ENCODE measurements around the gene RALGPS1. TPM values are rescaled to one million over a fixed set of nuclear protein-coding genes. Genes with fewer than 3 reads are reported as not detected.
A peak's percentile ranks its signal among the peaks of the same experiment; 100 is the strongest.

The RALGPS1 gene
- total RNA-seq, 2 experiments from 2014 or later: 1.9 to 2.2 TPM

DNA sequence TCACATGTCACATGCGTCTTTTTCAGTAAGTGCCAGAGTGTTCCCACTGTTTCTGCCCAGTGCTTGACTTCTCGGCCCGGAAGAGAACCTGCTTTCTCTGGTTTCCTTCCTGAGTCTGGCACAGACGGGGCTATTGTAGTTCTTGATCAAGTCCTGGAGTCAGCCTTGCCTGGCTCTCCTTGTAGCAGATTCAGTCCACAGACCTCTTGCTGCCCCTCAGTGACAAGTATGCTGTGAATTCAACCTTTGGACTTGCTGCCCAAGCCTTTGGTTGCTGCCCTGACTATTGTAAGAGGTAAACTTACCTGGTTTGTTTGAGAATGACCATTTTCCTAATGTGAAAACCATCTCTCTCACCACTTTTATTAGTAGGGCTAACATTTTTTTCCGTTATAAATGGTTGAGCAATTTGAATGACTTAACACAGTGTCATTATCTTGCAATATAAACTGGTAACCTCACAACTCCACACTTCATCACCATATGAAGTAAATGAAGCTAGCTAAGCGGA, 29.4 kb upstream of the RALGPS1 start:
- ChIA-PET POLR2A (no interaction called here), CTCF (no interaction called here)
- H3K4me3 Mint-ChIP-seq: no peak overlapping the region
- H3K9me3 Mint-ChIP-seq: no peaks in the 10 kb centered on the region
- no peaks in the 10 kb centered on the region for H3K4me1 Mint-ChIP-seq
- H3K27ac Mint-ChIP-seq: no peak overlapping the region
- H3K27me3 Mint-ChIP-seq: no peaks in the 10 kb centered on the region
- no peak for DNase-seq
- peaks cover 6% of the 10 kb centered on the region for H3K36me3 Mint-ChIP-seq (ENCODE audit: low read depth)

- ChIA-PET POLR2A (no interaction called here), CTCF (interaction anchor here (0.6 to 1.6 kb wide), 3 partner anchors 28 to 441 kb away, joined by 3 to 4 read pairs (median 3); partner anchors contain the start of gene RALGPS1)
- no peak overlapping the region for H3K27ac Mint-ChIP-seq
- no peaks in the 10 kb centered on the region for H3K36me3 Mint-ChIP-seq (ENCODE audit: low read depth)
- no peaks in the 10 kb centered on the region for H3K9me3 Mint-ChIP-seq
- H3K4me1 Mint-ChIP-seq: no peaks in the 10 kb centered on the region
- no peaks in the 10 kb centered on the region for H3K27me3 Mint-ChIP-seq
- no peak for DNase-seq
- H3K4me3 Mint-ChIP-seq: no peak overlapping the region
Observed at GRCh38 chr9:126886034-126886822, 28.4 kb upstream of the RALGPS1 start.

DNA sequence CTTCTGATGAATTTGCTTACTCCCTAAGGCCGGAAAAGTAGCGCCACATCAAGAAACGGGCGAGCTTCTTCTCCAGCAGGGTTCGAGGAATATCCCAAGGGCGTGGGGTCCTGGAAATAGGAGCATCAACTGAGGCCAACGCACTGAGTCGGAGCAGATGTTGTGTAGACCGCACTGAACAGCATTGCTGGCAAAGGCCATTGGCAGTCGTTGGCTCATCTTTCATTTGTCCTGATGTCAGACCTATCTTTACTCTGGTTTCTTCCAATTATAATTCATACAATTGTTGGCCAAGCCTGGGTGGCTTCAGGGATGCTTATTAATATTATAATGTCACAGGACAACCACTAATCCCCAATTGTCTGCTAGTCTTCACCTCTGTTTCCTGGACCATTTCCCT, 27.7 kb upstream of the RALGPS1 start:
- H3K36me3 Mint-ChIP-seq (ENCODE audit: low read depth): no peaks in the 10 kb centered on the region
- ChIA-PET POLR2A (no interaction called here), CTCF (interaction anchor here (0.6 to 1.6 kb wide), 3 partner anchors 28 to 440 kb away, joined by 3 to 4 read pairs (median 3); partner anchors contain the start of gene RALGPS1)
- no peak overlapping the region for H3K27ac Mint-ChIP-seq
- H3K4me3 Mint-ChIP-seq: no peak overlapping the region
- no peaks in the 10 kb centered on the region for H3K27me3 Mint-ChIP-seq
- no peaks in the 10 kb centered on the region for H3K9me3 Mint-ChIP-seq
- no peak for DNase-seq
- no peaks in the 10 kb centered on the region for H3K4me1 Mint-ChIP-seq

DNA sequence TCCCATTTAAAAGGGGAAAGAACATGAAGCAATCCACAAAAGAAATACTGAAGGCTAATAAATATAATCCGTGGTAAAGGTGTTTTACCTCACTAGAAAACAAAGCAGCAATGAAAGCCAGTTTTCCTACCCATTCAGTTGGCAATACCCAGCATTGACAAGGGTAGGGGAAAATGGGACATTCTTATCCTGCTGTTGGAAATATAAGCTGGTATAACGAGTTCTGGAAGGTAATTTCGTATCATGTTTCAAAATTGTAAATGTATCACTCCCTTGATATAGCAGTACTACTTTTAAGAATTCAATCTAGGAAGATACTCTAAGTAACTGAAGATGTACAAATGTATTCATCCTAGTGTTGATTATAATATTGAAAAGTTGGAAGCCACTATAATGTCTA, 22.9 kb upstream of the RALGPS1 start:
- no peaks in the 10 kb centered on the region for H3K9me3 Mint-ChIP-seq
- H3K36me3 Mint-ChIP-seq (ENCODE audit: low read depth): no peaks in the 10 kb centered on the region

DNA sequence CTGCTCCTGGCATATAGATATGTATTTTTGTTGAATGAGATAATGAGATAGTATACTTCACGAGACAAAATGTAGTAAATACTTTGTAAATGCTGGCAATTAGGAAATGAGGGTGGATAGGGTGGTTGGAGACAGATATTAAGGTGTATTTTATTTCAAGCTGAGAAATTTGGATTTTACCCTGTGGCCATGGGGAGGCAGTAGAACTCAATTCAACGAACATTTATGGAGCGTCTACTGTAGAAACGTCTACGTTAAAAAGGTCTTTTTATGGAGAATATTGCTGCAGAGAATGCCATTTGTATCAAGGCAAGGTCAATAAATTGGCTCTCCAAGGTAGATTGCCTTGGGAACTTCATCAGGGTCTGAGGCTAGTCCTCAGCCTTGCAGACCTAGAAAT, 21.5 kb upstream of the RALGPS1 start:
- CTCF ChIA-PET: no interaction called here
- H3K4me3 Mint-ChIP-seq: no peak overlapping the region
- H3K4me1 Mint-ChIP-seq: no peaks in the 10 kb centered on the region
- no peaks in the 10 kb centered on the region for H3K9me3 Mint-ChIP-seq
- peaks cover 2% of the 10 kb centered on the region for H3K27me3 Mint-ChIP-seq
- DNase-seq: no peak
- no peak overlapping the region for H3K27ac Mint-ChIP-seq
- POLR2A ChIA-PET: no interaction called here
- no peaks in the 10 kb centered on the region for H3K36me3 Mint-ChIP-seq (ENCODE audit: low read depth)

More for the DNA sequence above, 22.9 kb upstream of the RALGPS1 start:
- ChIA-PET CTCF (no interaction called here), POLR2A (no interaction called here)
- H3K27me3 Mint-ChIP-seq: no peaks in the 10 kb centered on the region
- no peaks in the 10 kb centered on the region for H3K4me1 Mint-ChIP-seq
- no peak overlapping the region for H3K4me3 Mint-ChIP-seq
- no peak for DNase-seq
- no peak overlapping the region for H3K27ac Mint-ChIP-seq

DNA sequence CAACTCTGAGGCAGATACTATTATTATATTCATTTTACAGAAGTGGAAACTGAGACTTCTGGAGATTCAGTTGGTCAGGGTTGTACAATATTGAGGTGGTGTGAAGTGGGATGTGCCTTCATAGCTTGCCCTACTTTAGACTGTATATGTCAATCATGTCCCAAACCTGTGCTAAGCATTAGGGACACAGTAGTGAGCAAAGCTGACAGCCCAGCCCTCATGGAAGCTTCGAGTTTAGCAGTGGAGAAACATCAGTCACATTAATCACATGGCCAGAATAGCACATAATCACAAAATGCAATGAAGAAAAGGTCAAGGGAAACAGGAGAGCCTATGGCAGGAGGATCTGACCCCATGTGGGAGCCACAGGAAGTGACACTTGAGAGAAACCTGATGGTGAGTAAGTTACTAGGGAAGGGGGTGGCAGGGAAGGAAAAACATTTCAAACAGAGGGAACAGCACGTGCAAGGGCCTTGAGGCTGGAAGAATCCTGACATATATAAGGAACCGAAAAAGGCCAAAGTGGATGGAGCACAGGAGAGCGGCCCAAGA, 20.5 kb upstream of the RALGPS1 start:
- Mint-ChIP-seq H3K27me3 (peaks cover 2% of the 10 kb centered on the region), H3K36me3 (ENCODE audit: low read depth) (no peaks in the 10 kb centered on the region), H3K9me3 (no peaks in the 10 kb centered on the region), H3K27ac (no peak overlapping the region), H3K4me1 (no peaks in the 10 kb centered on the region), H3K4me3 (no peak overlapping the region)
- DNase-seq: no peak
- ChIA-PET POLR2A (no interaction called here), CTCF (interaction anchor here (0.6 kb wide), 1 partner anchor 696 kb away, joined by 3 read pairs; no protein-coding TSS in a partner anchor)

- Mint-ChIP-seq H3K4me1 (no peaks in the 10 kb centered on the region), H3K9me3 (peaks cover 14% of the 10 kb centered on the region), H3K27me3 (peaks cover 8% of the 10 kb centered on the region), H3K27ac (no peak overlapping the region), H3K36me3 (ENCODE audit: low read depth) (no peaks in the 10 kb centered on the region), H3K4me3 (no peak overlapping the region)
- DNase-seq: no peak
- ChIA-PET CTCF (no interaction called here), POLR2A (no interaction called here)
Observed at GRCh38 chr9:126902210-126902609, 12.4 kb upstream of the RALGPS1 start.

GRCh38 chr9:126904586-126904985, 10.0 kb upstream of the RALGPS1 start:
- no peaks in the 10 kb centered on the region for H3K4me1 Mint-ChIP-seq
- H3K36me3 Mint-ChIP-seq (ENCODE audit: low read depth): no peaks in the 10 kb centered on the region
- CTCF ChIA-PET: no interaction called here
- no peak overlapping the region for H3K4me3 Mint-ChIP-seq
- POLR2A ChIA-PET: no interaction called here
- H3K27me3 Mint-ChIP-seq: peaks cover 10% of the 10 kb centered on the region
- no peak overlapping the region for H3K27ac Mint-ChIP-seq
- DNase-seq: no peak
- peaks cover 14% of the 10 kb centered on the region for H3K9me3 Mint-ChIP-seq

GRCh38 chr9:126906091-126906490, 8.5 kb upstream of the RALGPS1 start:
- ChIA-PET CTCF (no interaction called here), POLR2A (no interaction called here)
- no peak for DNase-seq
- H3K9me3 Mint-ChIP-seq: peaks cover 12% of the 10 kb centered on the region
- peaks cover 10% of the 10 kb centered on the region for H3K27me3 Mint-ChIP-seq
- no peak overlapping the region for H3K27ac Mint-ChIP-seq
- no peaks in the 10 kb centered on the region for H3K36me3 Mint-ChIP-seq (ENCODE audit: low read depth)
- no peaks in the 10 kb centered on the region for H3K4me1 Mint-ChIP-seq
- no peak overlapping the region for H3K4me3 Mint-ChIP-seq

DNA sequence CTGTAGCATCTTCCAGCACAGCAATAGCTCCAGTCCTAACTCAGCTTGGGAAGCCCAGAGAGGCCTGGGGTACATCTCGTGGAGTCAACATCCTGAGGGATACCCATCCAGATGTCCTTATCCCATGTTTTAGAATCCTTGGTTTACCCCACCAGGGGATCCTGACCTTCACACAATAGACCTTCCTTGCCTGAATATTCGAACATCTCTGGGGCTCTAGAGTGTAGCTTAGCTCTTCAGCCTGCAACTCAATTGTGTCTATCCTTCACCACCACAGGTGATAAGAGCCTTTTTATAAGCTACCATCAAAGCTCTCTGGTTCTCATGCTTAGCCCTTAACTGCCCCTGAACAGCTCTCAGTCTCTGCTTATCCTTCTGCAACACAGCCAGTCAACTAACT, 7.5 kb upstream of the RALGPS1 start:
- H3K9me3 Mint-ChIP-seq: peaks cover 10% of the 10 kb centered on the region
- H3K27me3 Mint-ChIP-seq: peaks cover 14% of the 10 kb centered on the region
- no peak overlapping the region for H3K27ac Mint-ChIP-seq
- H3K4me1 Mint-ChIP-seq: no peaks in the 10 kb centered on the region
- POLR2A ChIA-PET: no interaction called here
- no peak for DNase-seq
- no peak overlapping the region for H3K4me3 Mint-ChIP-seq
- no peaks in the 10 kb centered on the region for H3K36me3 Mint-ChIP-seq (ENCODE audit: low read depth)
- CTCF ChIA-PET: interaction anchor here (0.7 kb wide), 1 partner anchor 13 kb away, joined by 3 read pairs; no protein-coding TSS in a partner anchor

DNA sequence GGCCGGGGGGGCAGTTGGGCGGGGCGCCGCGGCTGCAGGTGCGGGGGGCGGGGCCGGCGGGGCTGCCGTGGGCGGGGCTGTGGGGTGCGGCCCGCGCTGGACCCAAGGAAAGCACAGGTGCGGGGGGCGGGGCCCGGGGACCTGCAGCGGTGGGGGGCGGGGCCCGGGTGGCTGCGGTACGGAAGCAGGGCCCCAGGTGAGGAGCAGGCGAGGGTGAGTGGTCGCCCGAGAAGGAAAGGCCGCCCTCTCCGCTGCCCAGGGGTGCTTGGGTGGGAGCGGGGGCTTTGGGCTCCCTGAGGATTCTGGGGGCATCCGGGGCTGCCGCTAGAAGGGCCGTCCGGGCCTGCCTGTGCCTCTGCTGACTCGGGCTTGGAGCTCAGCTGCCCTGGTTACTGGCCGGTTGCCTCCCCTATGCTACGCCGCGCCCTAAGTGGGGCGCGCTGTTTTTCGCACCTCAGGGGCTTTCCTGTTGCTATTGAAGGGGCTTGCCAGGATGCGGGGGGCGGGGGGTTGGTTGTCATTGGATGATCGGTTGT, 767 bp downstream of the RALGPS1 start:
- H3K36me3 Mint-ChIP-seq (ENCODE audit: low read depth): no peaks in the 10 kb centered on the region
- peaks cover 8% of the 10 kb centered on the region for H3K9me3 Mint-ChIP-seq
- peak overlapping the region; percentile 60 for H3K4me3 Mint-ChIP-seq
- H3K27ac Mint-ChIP-seq: no peak overlapping the region
- ChIA-PET CTCF (no interaction called here), POLR2A (no interaction called here)
- peaks cover 35% of the 10 kb centered on the region for H3K27me3 Mint-ChIP-seq
- peak; percentile 30 for DNase-seq
- H3K4me1 Mint-ChIP-seq: peaks cover 15% of the 10 kb centered on the region

GRCh38 chr9:126915846-126916543, 1.4 kb downstream of the RALGPS1 start:
- H3K4me1 Mint-ChIP-seq: peaks cover 15% of the 10 kb centered on the region
- ChIA-PET CTCF (no interaction called here), POLR2A (no interaction called here)
- peak overlapping the region; percentile 60 for H3K4me3 Mint-ChIP-seq
- H3K27ac Mint-ChIP-seq: no peak overlapping the region
- DNase-seq: no peak
- H3K9me3 Mint-ChIP-seq: peaks cover 8% of the 10 kb centered on the region
- H3K36me3 Mint-ChIP-seq (ENCODE audit: low read depth): no peaks in the 10 kb centered on the region
- peaks cover 35% of the 10 kb centered on the region for H3K27me3 Mint-ChIP-seq

- H3K4me1 Mint-ChIP-seq: peaks cover 15% of the 10 kb centered on the region
- peak overlapping the region; percentile 22 for H3K4me3 Mint-ChIP-seq
- no peak for DNase-seq
- H3K27ac Mint-ChIP-seq: no peak overlapping the region
- peaks cover 30% of the 10 kb centered on the region for H3K27me3 Mint-ChIP-seq
- POLR2A ChIA-PET: no interaction called here
- CTCF ChIA-PET: no interaction called here
- H3K9me3 Mint-ChIP-seq: peaks cover 3% of the 10 kb centered on the region
- H3K36me3 Mint-ChIP-seq (ENCODE audit: low read depth): no peaks in the 10 kb centered on the region
Observed at GRCh38 chr9:126916909-126917308, 2.3 kb downstream of the RALGPS1 start.
